Sigmoid colon (tissue), 7 donors: ENCODE data around the gene PHC3. TPM values are rescaled to one million over a fixed set of nuclear protein-coding genes. Genes with fewer than 3 reads are reported as not detected.

Source experiments
- DNase-seq: peaks from one replicate; pipeline ENCODE4 v3.0.0-alpha.2; 2019
- H3K27ac ChIP-seq, 4 donors: fragments of 200-600 bp; sonication (generic); one replicate each; pipeline ENCODE4 v1.5.1; 2016 to 2019; ENCODE audit warnings: mild to moderate bottlenecking in 1 of 4
- H3K27me3 ChIP-seq, 3 donors: fragments of 200-600 bp; sonication (generic); one replicate each; pipeline ENCODE4 v1.5.1; 2019; ENCODE audit warnings: mild to moderate bottlenecking in 1 of 3
- H3K36me3 ChIP-seq, 4 donors: fragments of 200-600 bp; sonication (generic); one replicate each; pipeline ENCODE4 v1.5.1; 2016 to 2019
- H3K4me1 ChIP-seq, 4 donors: fragments of 200-600 bp; sonication (generic); one replicate each; pipeline ENCODE4 v1.5.1; 2017 to 2019
- H3K4me3 ChIP-seq, 4 donors: fragments of 200-600 bp; sonication (generic); one replicate each; pipeline ENCODE4 v1.5.1; 2017 to 2019; ENCODE audit warnings: mild to moderate bottlenecking in 2 of 4, moderate library complexity in 1 of 4
- H3K9me3 ChIP-seq, 4 donors: fragments of 200-600 bp in 3 of 4; sonication (generic) in 3 of 4; one replicate each; pipeline versions ENCODE4 v1.5.1 to v1.6.1; 2013 to 2019
- CTCF ChIP-seq, 4 experiments: fragments of 450-650 bp in 3 of 4; fragments of 200-600 bp in 1 of 4; IDR thresholded peaks; one replicate each; pipeline ENCODE4 v1.5.1; 2016 to 2019; ENCODE audit warnings: antibody characterized with exemption in 4 of 4, mild to moderate bottlenecking in 3 of 4, moderate library complexity in 2 of 4
- EP300 ChIP-seq, 4 donors: sonication (generic); formaldehyde crosslinking; IDR thresholded peaks; one replicate each; pipeline ENCODE4 v1.6.1; 2017; ENCODE audit warnings: antibody characterized with exemption in 4 of 4
- POLR2A ChIP-seq, 2 donors: fragments of 450-650 bp; IDR thresholded peaks; one replicate each; pipeline ENCODE4 v1.6.1; 2016; ENCODE audit warnings: antibody characterized with exemption in 2 of 2, mild to moderate bottlenecking in 2 of 2, moderate library complexity in 2 of 2
- POLR2AphosphoS5 ChIP-seq, 4 donors: sonication (generic); formaldehyde crosslinking; IDR thresholded peaks; one replicate each; pipeline ENCODE4 v1.6.1; 2017; ENCODE audit warnings: antibody characterized with exemption in 4 of 4
- WGBS, 2 donors: extraction: QIAGEN DNeasy Blood & Tissue Kit; methylation state at CpG; one replicate each; pipeline ENCODE4 v1.1.7; 2013; 5-methylcytosine and 5-hydroxymethylcytosine counted together
- intact Hi-C: fragments of 100-400 bp; cut with DNase I; formaldehyde crosslinking; loops from one replicate; pipeline ENCODE4 v1.15.1; 2023
- polyA plus RNA-seq, 3 donors: library from polyadenylated mRNA; stranded (reverse); fragments of 200-250 nt; gene quantifications; one replicate each; pipeline ENCODE4 v1.2.3, GENCODE V29; 2013
- total RNA-seq, 4 donors: library from RNA; depleted of rRNA; stranded (reverse); fragments of >200 nt; gene quantifications; one replicate each; pipeline ENCODE4 v1.1.0, GENCODE V29; 2016
- donor health status: healthy with polysubstance abuse.
- donor health status: Bipolar disorder and iron deficiency.
- donor health status: healthy.

The PHC3 gene
- total and polyA plus RNA-seq, 7 donors: 3.0 to 85.9 (median 56.4) TPM

- intact Hi-C loops: loop anchor here (5.0 kb wide), 1 partner anchor 74 kb away; no protein-coding TSS in a partner anchor
- no peak overlapping the region for H3K4me3 ChIP-seq
- no peak for DNase-seq
- H3K9me3 ChIP-seq: no peaks in the 10 kb centered on the region
- H3K27ac ChIP-seq: no peak overlapping the region
- 51 to 67% methylated on average over 1 of the region's 1 CpG for WGBS, 2 donors
- no peaks in the 10 kb centered on the region for H3K27me3 ChIP-seq
- TF ChIP-seq CTCF (IDR thresholded peaks at IDR 0.05) (no peak), EP300 (IDR thresholded peaks at IDR 0.05) (no peak), POLR2A (IDR thresholded peaks at IDR 0.05) (no peak), POLR2AphosphoS5 (IDR thresholded peaks at IDR 0.05) (no peak)
- peaks cover 0 to 100% (median 29%) of the 10 kb centered on the region in 4 donors for H3K36me3 ChIP-seq
- H3K4me1 ChIP-seq: peaks cover 0 to 49% (median 16%) of the 10 kb centered on the region in 4 donors
Observed at GRCh38 chr3:170171563-170171962, 10.0 kb downstream of the PHC3 start.

GRCh38 chr3:170164717-170165116 lies 16.8 kb downstream of the PHC3 start:
- H3K27ac ChIP-seq: no peak overlapping the region
- whole genome bisulfite sequencing, 2 donors: 16 to 74% methylated on average over 2 of the region's 2 CpGs
- H3K4me1 ChIP-seq: peaks cover 0 to 29% (median 23%) of the 10 kb centered on the region in 4 donors
- intact Hi-C loops: no loop called here
- no peak for TF ChIP-seq POLR2A (IDR thresholded peaks at IDR 0.05)
- TF ChIP-seq POLR2AphosphoS5 (IDR thresholded peaks at IDR 0.05): no peak
- TF ChIP-seq CTCF (IDR thresholded peaks at IDR 0.05): no peak
- TF ChIP-seq EP300 (IDR thresholded peaks at IDR 0.05): no peak
- no peaks in the 10 kb centered on the region for H3K27me3 ChIP-seq
- H3K9me3 ChIP-seq: no peaks in the 10 kb centered on the region
- no peak for DNase-seq
- peaks cover 0 to 81% (median 6%) of the 10 kb centered on the region in 4 donors for H3K36me3 ChIP-seq
- H3K4me3 ChIP-seq: no peak overlapping the region

- peaks cover 0 to 75% (median 6%) of the 10 kb centered on the region in 4 donors for H3K36me3 ChIP-seq
Observed at GRCh38 chr3:170163956-170164645, 17.4 kb downstream of the PHC3 start.

GRCh38 chr3:170162630-170163029 lies 18.9 kb downstream of the PHC3 start:
- H3K4me1 ChIP-seq: peaks cover 0 to 33% (median 24%) of the 10 kb centered on the region in 4 donors
- intact Hi-C loops: no loop called here
- TF ChIP-seq EP300 (IDR thresholded peaks at IDR 0.05) (no peak), CTCF (IDR thresholded peaks at IDR 0.05) (no peak), POLR2A (IDR thresholded peaks at IDR 0.05) (no peak), POLR2AphosphoS5 (IDR thresholded peaks at IDR 0.05) (no peak)
- H3K4me3 ChIP-seq: no peak overlapping the region
- H3K9me3 ChIP-seq: no peaks in the 10 kb centered on the region
- no peaks in the 10 kb centered on the region for H3K27me3 ChIP-seq
- no peak for DNase-seq
- H3K36me3 ChIP-seq: peaks cover 0 to 60% (median 6%) of the 10 kb centered on the region in 4 donors
- no peak overlapping the region for H3K27ac ChIP-seq

More at GRCh38 chr3:170163956-170164645, 17.4 kb downstream of the PHC3 start:
- Histone ChIP-seq H3K9me3 (no peaks in the 10 kb centered on the region), H3K4me1 (peaks cover 0 to 33% (median 24%) of the 10 kb centered on the region in 4 donors), H3K4me3 (no peak overlapping the region), H3K27me3 (no peaks in the 10 kb centered on the region), H3K27ac (no peak overlapping the region)
- DNase-seq: no peak
- TF ChIP-seq EP300 (IDR thresholded peaks at IDR 0.05) (no peak), POLR2AphosphoS5 (IDR thresholded peaks at IDR 0.05) (no peak), CTCF (IDR thresholded peaks at IDR 0.05) (no peak), POLR2A (IDR thresholded peaks at IDR 0.05) (no peak)
- 92 to 94% methylated on average over 4 of the region's 4 CpGs for WGBS, 2 donors
- intact Hi-C loops: no loop called here
